NCI-H526 treated with DMSO at 0.1 percent for 48 hours (cell line): ENCODE results near the gene ARHGAP32.
A peak's percentile ranks its signal among the peaks of the same experiment; 100 is the strongest.

Source experiments
- DNase-seq: peaks from one replicate; lab custom pipeline; 2025; lab: John Stamatoyannopoulos, UW

ARHGAP32 gene

GRCh38 chr11:129192150-129192549, at the start of gene ARHGAP32:
Gene ARHGAP32 (minus strand): TSS chr11:129192325. CDS start chr11:129192198, 127 bp downstream.
- DNase-seq = no peak

- DNase-seq = no peak
Measured at GRCh38 chr11:129239207-129239606, 47.1 kb upstream of the ARHGAP32 start.

GRCh38 chr11:129237880-129238638, 45.9 kb upstream of the ARHGAP32 start:
- no peak for DNase-seq

- DNase-seq = no peak
Measured at GRCh38 chr11:129237456-129237855, 45.3 kb upstream of the ARHGAP32 start.

GRCh38 chr11:129236850-129237249, 44.7 kb upstream of the ARHGAP32 start:
- no peak for DNase-seq

- DNase-seq = no peak
Measured at GRCh38 chr11:129234978-129235377, 42.9 kb upstream of the ARHGAP32 start.

- DNase-seq = no peak
Measured at GRCh38 chr11:129230006-129230405, 37.9 kb upstream of the ARHGAP32 start.

GRCh38 chr11:129226207-129226798, 34.2 kb upstream of the ARHGAP32 start:
- DNase-seq = no peak

- DNase-seq = no peak
Measured at GRCh38 chr11:129225190-129225589, 33.1 kb upstream of the ARHGAP32 start.

GRCh38 chr11:129224538-129224937, 32.4 kb upstream of the ARHGAP32 start:
- DNase-seq = no peak

- no peak for DNase-seq
Measured at GRCh38 chr11:129223701-129224149, 31.6 kb upstream of the ARHGAP32 start.

- DNase-seq = no peak
Measured at GRCh38 chr11:129223260-129223659, 31.1 kb upstream of the ARHGAP32 start.

- DNase-seq = no peak
Measured at GRCh38 chr11:129222158-129222557, 30.0 kb upstream of the ARHGAP32 start.

GRCh38 chr11:129215506-129216245, 23.6 kb upstream of the ARHGAP32 start:
- no peak for DNase-seq

- peak; percentile 81 for DNase-seq
Measured at GRCh38 chr11:129214710-129215295, 22.7 kb upstream of the ARHGAP32 start.

GRCh38 chr11:129213261-129213660, 21.1 kb upstream of the ARHGAP32 start:
- no peak for DNase-seq

- no peak for DNase-seq
Measured at GRCh38 chr11:129211397-129211796, 19.3 kb upstream of the ARHGAP32 start.

- peak; percentile 68 for DNase-seq
Measured at GRCh38 chr11:129210831-129211181, 18.7 kb upstream of the ARHGAP32 start.

- peak; percentile 68 for DNase-seq
Measured at GRCh38 chr11:129209891-129210830, 18.0 kb upstream of the ARHGAP32 start.

GRCh38 chr11:129208863-129209262, 16.7 kb upstream of the ARHGAP32 start:
- DNase-seq = no peak

- no peak for DNase-seq
Measured at GRCh38 chr11:129204150-129204838, 12.2 kb upstream of the ARHGAP32 start.
